ENCODE results near the gene SPTBN1. TPM values are rescaled to one million over a fixed set of nuclear protein-coding genes. Genes with fewer than 3 reads are reported as not detected.

Gene SPTBN1
- total and polyA plus RNA-seq, 2 experiments from 2014 or later, result 122 to 341 TPM

- no peaks in the 10 kb centered on the region for H3K9me3 ChIP-seq (ENCODE audit: low read depth)
- H3K4me3 ChIP-seq, result no peak overlapping the region
- no peak overlapping the region for H2AFZ ChIP-seq
- TF ChIP-seq EZH2 (IDR thresholded peaks at IDR 0.05; ENCODE audit: borderline replicate concordance) (no peak), EZH2phosphoT487 (IDR thresholded peaks at IDR 0.05; ENCODE audit: low read depth, severe bottlenecking, unreplicated experiment) (no peak), CTCF (IDR thresholded peaks at IDR 0.05; ENCODE audit: poor library complexity) (no peak)
- WGBS (ENCODE audit: low lambda C conversion rate, missing lambda C conversion rate), result 52% methylated on average over 5 of the region's 5 CpGs
- no peaks in the 10 kb centered on the region for H4K20me1 ChIP-seq (ENCODE audit: insufficient read depth, poor library complexity, severe bottlenecking)
- no peaks in the 10 kb centered on the region for H3K27me3 ChIP-seq
- no peak overlapping the region for H3K4me2 ChIP-seq
- H3K36me3 ChIP-seq (replicated peaks; ENCODE audit: insufficient read depth, low read depth), result no peaks in the 10 kb centered on the region
- DNase-seq (ENCODE audit: low spot score), result no peak
- H3K79me2 ChIP-seq, result no peaks in the 10 kb centered on the region
- no peaks in the 10 kb centered on the region for H3K4me1 ChIP-seq (ENCODE audit: insufficient read depth)
- H3K27ac ChIP-seq, result no peak overlapping the region
- H3K9me2 ChIP-seq (replicated peaks; ENCODE audit: insufficient read depth), result no peaks in the 10 kb centered on the region
Observed at GRCh38 chr2:54411801-54412354, 44.2 kb upstream of the SPTBN1 start.

GRCh38 chr2:54416166-54416813 is 39.8 kb upstream of the SPTBN1 start:
- H3K79me2 ChIP-seq, result no peaks in the 10 kb centered on the region
- no peak for TF ChIP-seq EZH2 (IDR thresholded peaks at IDR 0.05; ENCODE audit: borderline replicate concordance)
- TF ChIP-seq CTCF (IDR thresholded peaks at IDR 0.05; ENCODE audit: poor library complexity), result no peak
- no peak for TF ChIP-seq EZH2phosphoT487 (IDR thresholded peaks at IDR 0.05; ENCODE audit: low read depth, severe bottlenecking, unreplicated experiment)
- no peaks in the 10 kb centered on the region for H3K36me3 ChIP-seq (replicated peaks; ENCODE audit: insufficient read depth, low read depth)
- H3K9me2 ChIP-seq (replicated peaks; ENCODE audit: insufficient read depth), result no peaks in the 10 kb centered on the region
- H3K4me3 ChIP-seq, result no peak overlapping the region
- H3K27me3 ChIP-seq, result no peaks in the 10 kb centered on the region
- no peaks in the 10 kb centered on the region for H4K20me1 ChIP-seq (ENCODE audit: insufficient read depth, poor library complexity, severe bottlenecking)
- H3K4me2 ChIP-seq, result no peak overlapping the region
- peak; percentile 12 for DNase-seq (ENCODE audit: low spot score)
- H2AFZ ChIP-seq, result no peak overlapping the region
- H3K9me3 ChIP-seq (ENCODE audit: low read depth), result no peaks in the 10 kb centered on the region
- peak overlapping the region; percentile 51 for H3K27ac ChIP-seq
- no peaks in the 10 kb centered on the region for H3K4me1 ChIP-seq (ENCODE audit: insufficient read depth)
- WGBS (ENCODE audit: low lambda C conversion rate, missing lambda C conversion rate), result 62% methylated on average over 9 of the region's 9 CpGs

- Histone ChIP-seq H4K20me1 (ENCODE audit: insufficient read depth, poor library complexity, severe bottlenecking) (no peaks in the 10 kb centered on the region), H2AFZ (no peak overlapping the region), H3K9me2 (replicated peaks; ENCODE audit: insufficient read depth) (no peaks in the 10 kb centered on the region), H3K4me1 (ENCODE audit: insufficient read depth) (no peaks in the 10 kb centered on the region), H3K4me2 (no peak overlapping the region), H3K79me2 (no peaks in the 10 kb centered on the region), H3K4me3 (no peak overlapping the region), H3K9me3 (ENCODE audit: low read depth) (no peaks in the 10 kb centered on the region), H3K27me3 (no peaks in the 10 kb centered on the region), H3K27ac (peak overlapping the region; percentile 51), H3K36me3 (replicated peaks; ENCODE audit: insufficient read depth, low read depth) (no peaks in the 10 kb centered on the region)
- WGBS (ENCODE audit: low lambda C conversion rate, missing lambda C conversion rate), result 100% methylated on average over 1 of the region's 1 CpG
- TF ChIP-seq EZH2 (IDR thresholded peaks at IDR 0.05; ENCODE audit: borderline replicate concordance) (no peak), EZH2phosphoT487 (IDR thresholded peaks at IDR 0.05; ENCODE audit: low read depth, severe bottlenecking, unreplicated experiment) (no peak), CTCF (IDR thresholded peaks at IDR 0.05; ENCODE audit: poor library complexity) (no peak)
- no peak for DNase-seq (ENCODE audit: low spot score)
Observed at GRCh38 chr2:54416938-54417337, 39.2 kb upstream of the SPTBN1 start.
